Mucosa of stomach (tissue), 1 donor: ENCODE results near the gene TRAF6.

Experiments
- H3K27me3 ChIP-seq: one replicate; pipeline ENCODE4 v1.7.0; 2013; ENCODE audit warnings: mild to moderate bottlenecking, low read length; ENCODE audit not compliant: control insufficient read depth, insufficient read depth
- H3K36me3 ChIP-seq: one replicate; pipeline ENCODE4 v1.7.0; 2013; ENCODE audit warnings: low read length; ENCODE audit not compliant: control insufficient read depth, insufficient read depth
- H3K4me1 ChIP-seq: one replicate; pipeline ENCODE4 v1.7.0; 2013; ENCODE audit warnings: mild to moderate bottlenecking, low read length; ENCODE audit not compliant: control insufficient read depth, insufficient read depth
- H3K4me3 ChIP-seq: one replicate; pipeline ENCODE4 v1.7.0; 2013; ENCODE audit warnings: low read length
- H3K9ac ChIP-seq: one replicate; pipeline ENCODE4 v1.7.0; 2013; ENCODE audit warnings: mild to moderate bottlenecking, low read length, moderate library complexity
- H3K9me3 ChIP-seq: one replicate; pipeline ENCODE4 v1.7.0; 2013; ENCODE audit warnings: mild to moderate bottlenecking, low read length, moderate library complexity; ENCODE audit not compliant: control insufficient read depth
- donor health status: Pancreatic carcinoma.

Gene TRAF6

GRCh38 chr11:36452961-36453360 lies 57.1 kb downstream of the TRAF6 start:
- no peaks in the 10 kb centered on the region for H3K27me3 ChIP-seq
- H3K36me3 ChIP-seq, result no peaks in the 10 kb centered on the region
- no peak overlapping the region for H3K4me3 ChIP-seq
- H3K9ac ChIP-seq, result no peak overlapping the region
- H3K4me1 ChIP-seq, result peaks cover 20% of the 10 kb centered on the region
- no peaks in the 10 kb centered on the region for H3K9me3 ChIP-seq

DNA sequence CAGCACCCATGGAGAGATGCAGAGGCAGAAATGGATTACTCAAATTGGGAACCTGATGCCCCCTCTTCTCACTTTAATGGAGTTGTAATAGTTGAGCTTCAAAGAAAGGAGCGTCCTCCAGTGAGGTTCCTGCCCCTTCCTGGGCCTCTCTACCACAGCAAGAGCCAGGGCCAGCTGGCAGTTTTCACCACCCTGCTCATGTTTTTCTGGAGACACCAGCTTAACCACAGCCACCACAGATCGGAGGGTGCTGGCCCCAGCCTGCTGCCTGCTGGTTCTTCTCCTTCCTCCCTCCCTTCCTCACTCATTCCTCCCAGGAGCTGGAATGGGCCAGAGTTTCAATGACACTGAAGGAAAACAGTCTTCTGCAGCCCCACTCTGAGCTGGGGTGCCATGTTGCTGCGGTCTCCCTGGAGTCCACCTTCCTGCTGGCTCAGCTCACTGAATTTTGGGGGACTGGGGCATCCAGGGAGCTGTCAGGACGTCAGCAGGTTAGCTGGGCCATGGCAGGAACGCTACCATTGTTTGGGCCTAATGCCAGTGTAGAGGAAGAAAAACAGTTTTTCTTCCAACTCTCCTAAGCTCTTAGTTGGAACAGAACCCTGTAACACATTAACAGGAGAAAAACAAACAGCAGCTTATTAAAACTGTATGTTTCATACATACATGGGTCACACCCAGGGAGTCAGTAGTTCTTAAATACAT lies 57.7 kb downstream of the TRAF6 start:
- H3K9me3 ChIP-seq, result no peaks in the 10 kb centered on the region
- H3K4me1 ChIP-seq, result peaks cover 20% of the 10 kb centered on the region
- no peak overlapping the region for H3K9ac ChIP-seq
- no peaks in the 10 kb centered on the region for H3K36me3 ChIP-seq
- H3K4me3 ChIP-seq, result no peak overlapping the region
- H3K27me3 ChIP-seq, result no peaks in the 10 kb centered on the region

DNA sequence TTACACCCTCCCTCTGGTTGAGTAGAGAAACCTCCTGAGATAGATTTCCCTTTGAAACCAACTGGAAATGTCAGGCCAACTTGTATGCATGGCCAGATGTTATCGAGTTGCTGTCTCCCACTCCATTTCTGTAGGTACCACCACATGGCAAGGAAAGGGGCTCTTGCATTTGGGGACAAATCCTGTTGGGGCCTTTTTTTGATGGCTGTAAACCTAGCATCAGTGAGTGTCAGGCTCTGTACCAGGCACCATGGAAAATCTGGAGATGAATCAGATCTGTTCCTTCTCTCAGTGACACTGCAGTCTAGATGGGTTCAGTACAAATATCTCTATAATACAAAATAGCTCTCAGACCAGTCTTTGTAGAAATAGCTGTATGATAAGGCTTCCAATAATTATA lies 58.4 kb downstream of the TRAF6 start:
- no peak overlapping the region for H3K9ac ChIP-seq
- peaks cover 20% of the 10 kb centered on the region for H3K4me1 ChIP-seq
- H3K36me3 ChIP-seq, result no peaks in the 10 kb centered on the region
- H3K4me3 ChIP-seq, result no peak overlapping the region
- no peaks in the 10 kb centered on the region for H3K27me3 ChIP-seq
- no peaks in the 10 kb centered on the region for H3K9me3 ChIP-seq

GRCh38 chr11:36451045-36451444 lies 59.0 kb downstream of the TRAF6 start:
- H3K4me3 ChIP-seq, result no peak overlapping the region
- H3K9me3 ChIP-seq, result no peaks in the 10 kb centered on the region
- no peak overlapping the region for H3K9ac ChIP-seq
- no peaks in the 10 kb centered on the region for H3K36me3 ChIP-seq
- H3K27me3 ChIP-seq, result no peaks in the 10 kb centered on the region
- H3K4me1 ChIP-seq, result peaks cover 17% of the 10 kb centered on the region

DNA sequence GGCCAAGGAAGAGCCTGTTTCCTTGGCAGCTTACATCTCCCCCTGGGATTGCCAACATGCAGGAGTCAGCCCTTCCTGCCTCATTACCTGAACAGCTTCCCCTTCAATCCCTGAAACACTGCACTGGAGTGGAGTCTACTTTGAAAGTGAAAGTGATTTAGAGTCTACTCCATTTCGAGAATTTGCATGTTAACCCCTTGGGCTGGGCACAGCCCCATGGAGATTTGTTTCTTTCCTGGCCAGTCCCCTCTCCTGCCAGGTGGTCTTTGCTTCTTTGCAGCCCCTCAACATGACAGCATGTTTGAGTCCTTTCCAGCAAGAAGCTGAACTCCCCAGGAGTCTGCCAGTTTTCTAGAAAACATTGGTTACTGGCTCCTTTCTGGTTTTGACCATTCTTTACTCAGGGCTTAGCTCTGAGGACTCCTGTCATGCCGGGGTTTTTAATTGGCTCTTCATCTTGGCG lies 59.9 kb downstream of the TRAF6 start:
- Histone ChIP-seq H3K9ac (peak overlapping the region; percentile 45), H3K4me1 (peaks cover 16% of the 10 kb centered on the region)

DNA sequence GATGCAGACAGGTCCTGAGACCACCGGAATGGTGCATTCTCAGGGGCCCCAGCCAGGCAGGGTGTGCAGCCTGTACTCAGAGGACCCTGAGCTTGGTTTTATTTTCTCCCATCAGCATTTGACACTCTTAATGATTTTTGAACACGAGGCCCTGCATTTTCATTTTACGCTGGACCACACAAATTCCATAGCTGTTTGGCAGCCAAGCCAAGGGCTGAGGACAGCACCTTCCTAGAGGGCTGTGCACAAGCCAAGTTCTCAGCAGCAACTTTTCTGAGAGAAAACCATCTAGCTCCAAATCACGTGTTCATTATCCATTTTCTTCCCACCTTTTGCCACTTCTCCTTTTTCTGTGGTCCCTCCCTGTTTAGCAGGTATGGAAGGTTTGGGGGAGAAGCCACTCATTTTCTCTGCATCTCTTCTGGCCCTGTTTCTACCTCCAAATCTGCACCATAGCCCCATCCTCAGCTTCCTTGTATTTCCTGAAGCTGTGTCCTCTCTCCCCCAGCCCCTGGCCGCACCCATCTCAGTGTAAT lies 60.4 kb downstream of the TRAF6 start:
- no peaks in the 10 kb centered on the region for H3K9me3 ChIP-seq
- H3K36me3 ChIP-seq, result no peaks in the 10 kb centered on the region
- H3K4me3 ChIP-seq, result no peak overlapping the region
- H3K9ac ChIP-seq, result peak overlapping the region; percentile 45
- peaks cover 16% of the 10 kb centered on the region for H3K4me1 ChIP-seq
- H3K27me3 ChIP-seq, result no peaks in the 10 kb centered on the region

More for the DNA sequence above, 59.9 kb downstream of the TRAF6 start:
- Histone ChIP-seq H3K27me3 (no peaks in the 10 kb centered on the region), H3K4me3 (no peak overlapping the region), H3K9me3 (no peaks in the 10 kb centered on the region), H3K36me3 (no peaks in the 10 kb centered on the region)

GRCh38 chr11:36447947-36448346 lies 62.1 kb downstream of the TRAF6 start:
- H3K4me3 ChIP-seq, result no peak overlapping the region
- H3K27me3 ChIP-seq, result no peaks in the 10 kb centered on the region
- H3K9me3 ChIP-seq, result no peaks in the 10 kb centered on the region
- no peaks in the 10 kb centered on the region for H3K36me3 ChIP-seq
- no peak overlapping the region for H3K9ac ChIP-seq
- H3K4me1 ChIP-seq, result peaks cover 12% of the 10 kb centered on the region

- H3K4me1 ChIP-seq, result peaks cover 7% of the 10 kb centered on the region
- no peak overlapping the region for H3K9ac ChIP-seq
- no peaks in the 10 kb centered on the region for H3K27me3 ChIP-seq
- no peaks in the 10 kb centered on the region for H3K36me3 ChIP-seq
- no peak overlapping the region for H3K4me3 ChIP-seq
- H3K9me3 ChIP-seq, result no peaks in the 10 kb centered on the region
Observed at GRCh38 chr11:36447514-36447913, 62.6 kb downstream of the TRAF6 start.

DNA sequence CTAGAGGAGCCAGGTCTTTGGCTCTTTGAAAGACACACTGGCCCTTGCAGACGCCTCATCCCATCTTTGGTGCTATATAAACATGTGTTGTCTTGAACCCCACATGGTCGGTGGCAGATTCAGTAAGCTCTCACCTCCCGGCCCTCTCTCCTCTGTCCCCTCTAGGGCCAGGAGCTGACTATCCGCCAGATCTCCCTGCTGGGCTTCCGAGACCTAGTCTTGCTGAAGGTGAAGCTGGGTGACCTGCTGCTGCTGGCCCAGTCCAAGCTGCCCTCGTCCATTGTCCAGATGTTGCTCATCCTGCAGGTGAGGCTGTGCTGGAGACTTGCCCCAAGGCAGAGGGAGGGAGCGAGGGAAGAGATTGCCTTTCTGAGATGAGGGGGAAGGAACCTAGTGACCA lies 63.9 kb downstream of the TRAF6 start:
- Histone ChIP-seq H3K4me1 (peaks cover 3% of the 10 kb centered on the region), H3K9ac (no peak overlapping the region), H3K27me3 (no peaks in the 10 kb centered on the region), H3K4me3 (no peak overlapping the region), H3K9me3 (no peaks in the 10 kb centered on the region), H3K36me3 (no peaks in the 10 kb centered on the region)

- Histone ChIP-seq H3K4me3 (no peak overlapping the region), H3K9ac (no peak overlapping the region), H3K36me3 (no peaks in the 10 kb centered on the region), H3K27me3 (no peaks in the 10 kb centered on the region), H3K4me1 (no peaks in the 10 kb centered on the region), H3K9me3 (no peaks in the 10 kb centered on the region)
Observed at GRCh38 chr11:36443661-36444060, 66.4 kb downstream of the TRAF6 start.

- Histone ChIP-seq H3K36me3 (no peaks in the 10 kb centered on the region), H3K9me3 (no peaks in the 10 kb centered on the region), H3K4me3 (no peak overlapping the region), H3K27me3 (no peaks in the 10 kb centered on the region), H3K9ac (no peak overlapping the region), H3K4me1 (no peaks in the 10 kb centered on the region)
Observed at GRCh38 chr11:36441610-36442208, 68.4 kb downstream of the TRAF6 start.

DNA sequence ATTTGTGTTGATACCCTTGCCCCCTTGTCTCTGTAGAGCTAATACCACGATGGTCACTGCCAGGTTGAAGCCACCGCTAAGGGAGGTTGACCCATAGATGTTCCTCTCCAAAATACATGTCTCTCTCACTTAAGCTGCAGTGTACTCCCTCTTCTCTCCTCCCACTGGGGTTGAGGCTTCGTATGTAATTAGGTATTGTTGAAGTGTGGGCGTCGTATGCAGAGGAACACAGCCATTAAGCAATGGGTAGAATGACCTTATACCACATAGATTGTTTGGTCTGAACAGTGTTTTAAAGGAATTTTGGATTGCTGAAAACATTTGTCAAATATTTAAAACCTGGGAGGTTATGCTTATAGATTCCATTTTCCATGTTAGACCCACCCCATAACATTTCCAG lies 71.9 kb downstream of the TRAF6 start:
- no peaks in the 10 kb centered on the region for H3K9me3 ChIP-seq
- H3K4me3 ChIP-seq, result no peak overlapping the region
- no peaks in the 10 kb centered on the region for H3K36me3 ChIP-seq
- no peaks in the 10 kb centered on the region for H3K27me3 ChIP-seq
- no peaks in the 10 kb centered on the region for H3K4me1 ChIP-seq
- H3K9ac ChIP-seq, result no peak overlapping the region
